HepG2 (cell line): ENCODE data around the gene REP15. TPM values are rescaled to one million over a fixed set of nuclear protein-coding genes. Genes with fewer than 3 reads are reported as not detected.
A peak's percentile ranks its signal among the peaks of the same experiment; 100 is the strongest.

Experiments
- CCAR2 ChIP-seq: fragments of 200-400 bp; formaldehyde crosslinking; optimal IDR thresholded peaks from 2 replicates; pipeline ENCODE3; 2018; ENCODE audit warnings: low read depth, mild to moderate bottlenecking, low read length, moderate library complexity
- FOXM1 ChIP-seq: sonication (generic); formaldehyde crosslinking; IDR thresholded peaks from 2 replicates; pipeline ENCODE4 v1.5.0; 2020; ENCODE audit warnings: missing genetic modification reagents
- HNF4A ChIP-seq: sonication (generic); formaldehyde crosslinking; IDR thresholded peaks from 2 replicates; pipeline ENCODE4 v1.4.0; 2020; ENCODE audit warnings: missing genetic modification reagents
- MBNL3 ChIP-seq: fragments of 250-450 bp; sonication (Bioruptor Pico); conservative IDR thresholded peaks from 2 replicates; pipeline ENCODE4 v1.8.0; 2022; ENCODE audit warnings: mild to moderate bottlenecking, inconsistent platforms
- NFIB ChIP-seq: sonication (generic); formaldehyde crosslinking; IDR thresholded peaks from 2 replicates; pipeline ENCODE4 v1.9.0; 2021; ENCODE audit warnings: missing genetic modification reagents, mild to moderate bottlenecking, borderline replicate concordance
- RFX3 ChIP-seq: IDR thresholded peaks from 2 replicates; pipeline ENCODE4 v1.6.1; 2016; ENCODE audit warnings: missing biosample characterization, missing genetic modification reagents
- SNAI1 ChIP-seq: sonication (generic); formaldehyde crosslinking; IDR thresholded peaks from 2 replicates; pipeline ENCODE4 v1.5.0; 2020; ENCODE audit warnings: mild to moderate bottlenecking, missing genetic modification reagents, borderline replicate concordance
- SP5 ChIP-seq: IDR thresholded peaks from 2 replicates; pipeline ENCODE4 v1.6.1; 2016; ENCODE audit warnings: low read depth, borderline replicate concordance
- TAF1 ChIP-seq: sonication (generic); formaldehyde crosslinking; IDR thresholded peaks from 2 replicates; pipeline ENCODE4 v1.4.0; 2020; ENCODE audit warnings: missing genetic modification reagents
- YY1 ChIP-seq: IDR thresholded peaks from 2 replicates; pipeline ENCODE4 v1.6.1; 2011; ENCODE audit warnings: low read length, low read depth, moderate library complexity, mild to moderate bottlenecking; ENCODE audit not compliant: insufficient read depth, insufficient replicate concordance
- ZBTB1 ChIP-seq: sonication (generic); formaldehyde crosslinking; IDR thresholded peaks from 2 replicates; pipeline ENCODE4 v1.4.0; 2020; ENCODE audit warnings: missing genetic modification reagents, borderline replicate concordance
- ZBTB7B ChIP-seq: sonication (generic); formaldehyde crosslinking; IDR thresholded peaks from 2 replicates; pipeline ENCODE4 v1.4.0; 2020; ENCODE audit warnings: missing genetic modification reagents
- ZNF121 ChIP-seq: sonication (generic); formaldehyde crosslinking; IDR thresholded peaks from 2 replicates; pipeline ENCODE4 v1.5.0; 2020; ENCODE audit warnings: mild to moderate bottlenecking, missing genetic modification reagents
- ZNF251 ChIP-seq: sonication (generic); formaldehyde crosslinking; IDR thresholded peaks from 2 replicates; pipeline ENCODE4 v1.9.0; 2021; ENCODE audit warnings: mild to moderate bottlenecking, missing genetic modification reagents
- ZNF3 ChIP-seq: IDR thresholded peaks from 2 replicates; pipeline ENCODE4 v1.7.0; 2017; ENCODE audit warnings: inconsistent platforms
- ZNF354B ChIP-seq: sonication (generic); formaldehyde crosslinking; IDR thresholded peaks from 2 replicates; pipeline ENCODE4 v1.8.0; 2022; ENCODE audit warnings: mild to moderate bottlenecking, missing genetic modification reagents
- ZNF441 ChIP-seq: sonication (generic); formaldehyde crosslinking; IDR thresholded peaks from 2 replicates; pipeline ENCODE4 v1.7.0; 2021; ENCODE audit warnings: missing genetic modification reagents, borderline replicate concordance
- ZNF510 ChIP-seq: sonication (generic); formaldehyde crosslinking; IDR thresholded peaks from 2 replicates; pipeline ENCODE4 v1.4.0; 2020; ENCODE audit warnings: low read depth, mild to moderate bottlenecking, missing genetic modification reagents
- ZNF549 ChIP-seq: sonication (generic); formaldehyde crosslinking; IDR thresholded peaks from 2 replicates; pipeline ENCODE4 v1.5.0; 2020; ENCODE audit warnings: missing genetic modification reagents
- ZNF724P ChIP-seq: sonication (generic); formaldehyde crosslinking; IDR thresholded peaks from 2 replicates; pipeline ENCODE4 v1.8.0; 2022; ENCODE audit warnings: missing genetic modification reagents, borderline replicate concordance
- polyA plus RNA-seq, 8 experiments: library from polyadenylated mRNA; depleted of rRNA in 3 of 8; stranded (reverse) in 7 of 8; unstranded in 1 of 8; fragments of >200 nt; fragmentation: Illumina TruSeq in 4 of 8; extraction: Trizol in 4 of 8; gene quantifications; 2 replicates each; pipeline versions ENCODE4 v1.2.1 to v1.2.3, GENCODE V29; 2011 to 2016; ENCODE audit warnings: low read depth in 4 of 8, missing spikeins in 1 of 8, mixed read lengths in 1 of 8; ENCODE audit not compliant: insufficient read depth in 1 of 8
- total RNA-seq, 5 experiments: library from RNA; depleted of rRNA; stranded (reverse); fragments of >200 nt; fragmentation: Illumina TruSeq; extraction: Trizol; gene quantifications; 2 replicates each; pipeline ENCODE4 v1.2.3, GENCODE V29; 2016; ENCODE audit warnings: low read depth in 1 of 5
- TF ChIP-seq, protein P1 (sequence below): sonication (generic); formaldehyde crosslinking; IDR thresholded peaks from 2 replicates; pipeline ENCODE4 v1.8.0; 2023; ENCODE audit warnings: mild to moderate bottlenecking, missing genetic modification reagents
- TF ChIP-seq, protein P2 (sequence below): sonication (generic); formaldehyde crosslinking; IDR thresholded peaks from 2 replicates; pipeline ENCODE4 v1.5.0; 2020; ENCODE audit warnings: mild to moderate bottlenecking, missing genetic modification reagents, moderate library complexity
- TF ChIP-seq, protein P3 (sequence below), 2 experiments: fragments of 450-650 bp in 1 of 2; sonication (generic) in 1 of 2; formaldehyde crosslinking; IDR thresholded peaks; 2 replicates each; pipeline versions ENCODE4 v1.5.0 to v1.8.0; 2020 to 2022; ENCODE audit warnings: mild to moderate bottlenecking in 1 of 2, missing genetic modification reagents in 1 of 2
- TF ChIP-seq, protein P4 (sequence below): sonication (generic); formaldehyde crosslinking; IDR thresholded peaks from 2 replicates; pipeline ENCODE4 v1.5.0; 2020; ENCODE audit warnings: missing genetic modification reagents
- TF ChIP-seq, protein P5 (sequence below): sonication (generic); formaldehyde crosslinking; IDR thresholded peaks from 2 replicates; pipeline ENCODE4 v1.8.1; 2023; ENCODE audit warnings: missing genetic modification reagents, mild to moderate bottlenecking, borderline replicate concordance

Gene REP15
- total and polyA plus RNA-seq, 2 of the 13 experiments (the other 11 are each of a cell fraction or from before 2014, with no cell fraction given), result 0.12 to 0.64 TPM

DNA sequence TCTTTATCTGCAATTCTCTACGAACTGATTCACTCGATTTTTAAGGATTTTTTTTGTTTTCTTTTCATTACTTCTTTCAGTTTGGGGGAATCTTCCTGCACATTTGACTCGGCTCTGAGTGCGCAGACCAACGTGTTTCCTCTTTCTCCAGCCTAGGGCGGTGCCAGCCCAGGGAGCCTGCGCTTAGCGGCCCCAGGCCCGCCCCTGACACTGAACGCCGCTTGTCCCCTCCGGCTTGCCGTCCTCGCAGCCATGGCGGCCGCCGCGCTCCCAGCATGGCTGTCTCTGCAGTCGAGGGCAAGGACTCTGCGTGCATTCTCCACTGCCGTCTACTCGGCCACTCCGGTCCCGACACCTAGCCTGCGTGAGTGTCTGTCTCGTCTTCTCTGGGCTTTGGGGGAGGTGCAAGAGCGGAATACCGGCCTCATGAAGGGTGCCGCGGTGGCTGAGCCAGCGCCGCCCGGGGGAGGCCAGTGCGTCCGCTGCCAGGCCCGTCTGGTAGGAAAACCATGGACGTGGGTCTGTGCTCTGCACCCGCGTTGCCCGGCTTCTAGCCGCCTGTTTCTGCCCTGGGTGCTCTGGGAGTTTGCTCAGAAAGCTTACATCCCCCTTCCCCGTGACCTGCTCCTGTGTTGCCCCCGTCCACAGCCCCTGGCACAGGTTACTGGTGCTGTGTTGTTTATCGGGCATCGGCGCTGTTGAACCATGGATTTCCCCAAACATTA, 14.5 kb downstream of the REP15 start, which contains the start of gene MRPS35 (continued):
- TF ChIP-seq, protein P1, sequence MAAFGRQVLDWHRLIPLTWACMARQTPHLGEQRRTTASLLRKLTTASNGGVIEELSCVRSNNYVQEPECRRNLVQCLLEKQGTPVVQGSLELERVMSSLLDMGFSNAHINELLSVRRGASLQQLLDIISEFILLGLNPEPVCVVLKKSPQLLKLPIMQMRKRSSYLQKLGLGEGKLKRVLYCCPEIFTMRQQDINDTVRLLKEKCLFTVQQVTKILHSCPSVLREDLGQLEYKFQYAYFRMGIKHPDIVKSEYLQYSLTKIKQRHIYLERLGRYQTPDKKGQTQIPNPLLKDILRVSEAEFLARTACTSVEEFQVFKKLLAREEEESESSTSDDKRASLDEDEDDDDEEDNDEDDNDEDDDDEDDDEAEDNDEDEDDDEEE (CRISPR knock-in tag), result peak; percentile 84; the same call in 1 of the 2 replicates
- TF ChIP-seq, protein P2, sequence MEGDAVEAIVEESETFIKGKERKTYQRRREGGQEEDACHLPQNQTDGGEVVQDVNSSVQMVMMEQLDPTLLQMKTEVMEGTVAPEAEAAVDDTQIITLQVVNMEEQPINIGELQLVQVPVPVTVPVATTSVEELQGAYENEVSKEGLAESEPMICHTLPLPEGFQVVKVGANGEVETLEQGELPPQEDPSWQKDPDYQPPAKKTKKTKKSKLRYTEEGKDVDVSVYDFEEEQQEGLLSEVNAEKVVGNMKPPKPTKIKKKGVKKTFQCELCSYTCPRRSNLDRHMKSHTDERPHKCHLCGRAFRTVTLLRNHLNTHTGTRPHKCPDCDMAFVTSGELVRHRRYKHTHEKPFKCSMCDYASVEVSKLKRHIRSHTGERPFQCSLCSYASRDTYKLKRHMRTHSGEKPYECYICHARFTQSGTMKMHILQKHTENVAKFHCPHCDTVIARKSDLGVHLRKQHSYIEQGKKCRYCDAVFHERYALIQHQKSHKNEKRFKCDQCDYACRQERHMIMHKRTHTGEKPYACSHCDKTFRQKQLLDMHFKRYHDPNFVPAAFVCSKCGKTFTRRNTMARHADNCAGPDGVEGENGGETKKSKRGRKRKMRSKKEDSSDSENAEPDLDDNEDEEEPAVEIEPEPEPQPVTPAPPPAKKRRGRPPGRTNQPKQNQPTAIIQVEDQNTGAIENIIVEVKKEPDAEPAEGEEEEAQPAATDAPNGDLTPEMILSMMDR, result peak; percentile 41
- peak; percentile 86 for TF ChIP-seq ZNF441 (CRISPR knock-in tag)
- no peak; the same call in 1 of the 2 replicates for TF ChIP-seq ZNF121
- TF ChIP-seq, protein P3, sequence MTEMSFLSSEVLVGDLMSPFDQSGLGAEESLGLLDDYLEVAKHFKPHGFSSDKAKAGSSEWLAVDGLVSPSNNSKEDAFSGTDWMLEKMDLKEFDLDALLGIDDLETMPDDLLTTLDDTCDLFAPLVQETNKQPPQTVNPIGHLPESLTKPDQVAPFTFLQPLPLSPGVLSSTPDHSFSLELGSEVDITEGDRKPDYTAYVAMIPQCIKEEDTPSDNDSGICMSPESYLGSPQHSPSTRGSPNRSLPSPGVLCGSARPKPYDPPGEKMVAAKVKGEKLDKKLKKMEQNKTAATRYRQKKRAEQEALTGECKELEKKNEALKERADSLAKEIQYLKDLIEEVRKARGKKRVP (CRISPR knock-in tag; IDR thresholded peaks at IDR 0.05), result peak in 1 of 2 experiments; percentile 72; a peak in 2 of 4 replicates
- TF ChIP-seq ZNF510, result no peak; the same call in 1 of the 2 replicates
- peak; percentile 83; the same call in 1 of the 2 replicates for TF ChIP-seq ZNF354B
- no peak for TF ChIP-seq NFIB
- peak; percentile 69; the same call in 1 of the 2 replicates for TF ChIP-seq ZBTB7B (CRISPR knock-in tag)
- TF ChIP-seq HNF4A (CRISPR knock-in tag), result peak; percentile 27
- TF ChIP-seq MBNL3, result no peak
- TF ChIP-seq, protein P4, sequence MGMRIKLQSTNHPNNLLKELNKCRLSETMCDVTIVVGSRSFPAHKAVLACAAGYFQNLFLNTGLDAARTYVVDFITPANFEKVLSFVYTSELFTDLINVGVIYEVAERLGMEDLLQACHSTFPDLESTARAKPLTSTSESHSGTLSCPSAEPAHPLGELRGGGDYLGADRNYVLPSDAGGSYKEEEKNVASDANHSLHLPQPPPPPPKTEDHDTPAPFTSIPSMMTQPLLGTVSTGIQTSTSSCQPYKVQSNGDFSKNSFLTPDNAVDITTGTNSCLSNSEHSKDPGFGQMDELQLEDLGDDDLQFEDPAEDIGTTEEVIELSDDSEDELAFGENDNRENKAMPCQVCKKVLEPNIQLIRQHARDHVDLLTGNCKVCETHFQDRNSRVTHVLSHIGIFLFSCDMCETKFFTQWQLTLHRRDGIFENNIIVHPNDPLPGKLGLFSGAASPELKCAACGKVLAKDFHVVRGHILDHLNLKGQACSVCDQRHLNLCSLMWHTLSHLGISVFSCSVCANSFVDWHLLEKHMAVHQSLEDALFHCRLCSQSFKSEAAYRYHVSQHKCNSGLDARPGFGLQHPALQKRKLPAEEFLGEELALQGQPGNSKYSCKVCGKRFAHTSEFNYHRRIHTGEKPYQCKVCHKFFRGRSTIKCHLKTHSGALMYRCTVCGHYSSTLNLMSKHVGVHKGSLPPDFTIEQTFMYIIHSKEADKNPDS (CRISPR knock-in tag), result peak; percentile 86
- no peak for TF ChIP-seq CCAR2
- TF ChIP-seq ZNF251 (CRISPR knock-in tag), result no peak
- TF ChIP-seq YY1, result peak; percentile 99
- no peak for TF ChIP-seq ZNF549 (CRISPR knock-in tag)
- no peak for TF ChIP-seq RFX3 (CRISPR knock-in tag)
- TF ChIP-seq ZBTB1, result no peak
- TF ChIP-seq, protein P5, sequence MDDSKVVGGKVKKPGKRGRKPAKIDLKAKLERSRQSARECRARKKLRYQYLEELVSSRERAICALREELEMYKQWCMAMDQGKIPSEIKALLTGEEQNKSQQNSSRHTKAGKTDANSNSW (CRISPR knock-in tag), result peak; percentile 60; the same call in 1 of the 2 replicates
- peak; percentile 98 for TF ChIP-seq TAF1 (CRISPR knock-in tag)
- TF ChIP-seq SP5 (CRISPR knock-in tag), result peak; percentile 71
- TF ChIP-seq ZNF3 (CRISPR knock-in tag), result no peak
- no peak for TF ChIP-seq ZNF724P (CRISPR knock-in tag)
- TF ChIP-seq SNAI1 (CRISPR knock-in tag), result peak; percentile 90; the same call in 1 of the 2 replicates
- TF ChIP-seq FOXM1, result no peak
